HEK293 (cell line): Measurements from ENCODE around the gene ZNRF2.

Source experiments
- CTCF ChIA-PET: fragments of 350-600 bp; formaldehyde crosslinking; extraction: SDS; loops from one replicate; lab custom pipeline; 2021; ENCODE audit warnings: antibody characterized with exemption; lab: Yijun Ruan, JAX
- POLR2A ChIA-PET: fragments of 300-600 bp; formaldehyde crosslinking; extraction: SDS; loops from one replicate; lab custom pipeline; 2020; ENCODE audit warnings: antibody characterized with exemption, inconsistent platforms; lab: Yijun Ruan, JAX
- H3K27ac ChIP-seq: fragments of 200-500 bp; sonication (Bioruptor generic); 2 replicates; pipeline ENCODE4 v1.5.1; 2014; ENCODE audit warnings: low read depth, low read length, control low read depth, inconsistent platforms; ENCODE audit errors: extremely low read depth
- H3K36me3 ChIP-seq, 2 experiments: fragments of 200-500 bp in 1 of 2; sonication (Bioruptor generic) in 1 of 2; 1 replicate in 1 of 2; 2 replicates in 1 of 2; pipeline ENCODE4 v1.5.1; 2014 to 2017; ENCODE audit warnings: inconsistent platforms in 2 of 2, low read length in 2 of 2; ENCODE audit not compliant: control insufficient read depth in 2 of 2, insufficient read depth in 1 of 2
- H3K4me1 ChIP-seq: fragments of 200-500 bp; sonication (Bioruptor generic); 2 replicates; pipeline ENCODE4 v1.5.1; 2014; ENCODE audit warnings: mild to moderate bottlenecking, low read length, inconsistent platforms; ENCODE audit not compliant: control insufficient read depth, insufficient read depth
- H3K4me3 ChIP-seq: 2 replicates; pipeline ENCODE4 v1.5.1; 2011; ENCODE audit warnings: low read depth, mild to moderate bottlenecking, control low read depth, low read length, moderate library complexity
- H3K9me3 ChIP-seq: fragments of 200-500 bp; sonication (Bioruptor generic); 2 replicates; pipeline ENCODE4 v1.5.1; 2014; ENCODE audit warnings: low read depth, low read length, inconsistent platforms; ENCODE audit not compliant: control insufficient read depth, insufficient read depth
- GFI1B ChIP-seq: fragments of 450-650 bp; formaldehyde crosslinking; IDR thresholded peaks from 2 replicates; pipeline ENCODE4 v1.5.1; 2016; ENCODE audit warnings: missing biosample characterization, missing genetic modification characterization
- HOXC10 ChIP-seq: sonication (generic); formaldehyde crosslinking; IDR thresholded peaks from 2 replicates; pipeline ENCODE4 v1.8.1; 2023; ENCODE audit warnings: mild to moderate bottlenecking, missing genetic modification reagents
- IKZF3 ChIP-seq: fragments of 450-650 bp; IDR thresholded peaks from 2 replicates; pipeline ENCODE4 v1.5.0; 2018; ENCODE audit warnings: missing biosample characterization, mild to moderate bottlenecking, missing genetic modification characterization, moderate library complexity
- SALL2 ChIP-seq: fragments of 450-650 bp; formaldehyde crosslinking; IDR thresholded peaks from 2 replicates; pipeline ENCODE4 v1.5.0; 2017; ENCODE audit warnings: missing biosample characterization, mild to moderate bottlenecking, missing genetic modification characterization, borderline replicate concordance
- SP3 ChIP-seq: fragments of 450-650 bp; formaldehyde crosslinking; IDR thresholded peaks from 2 replicates; pipeline ENCODE4 v1.5.1; 2016; ENCODE audit warnings: missing biosample characterization, missing genetic modification characterization
- WT1 ChIP-seq: fragments of 450-650 bp; formaldehyde crosslinking; IDR thresholded peaks from 2 replicates; pipeline ENCODE4 v1.5.1; 2016; ENCODE audit warnings: missing biosample characterization, missing genetic modification characterization
- ZBTB17 ChIP-seq: fragments of 450-650 bp; formaldehyde crosslinking; IDR thresholded peaks from 2 replicates; pipeline ENCODE4 v1.5.1; 2016; ENCODE audit warnings: missing biosample characterization, missing genetic modification characterization
- ZBTB7A ChIP-seq: fragments of 450-650 bp; formaldehyde crosslinking; IDR thresholded peaks from 2 replicates; pipeline ENCODE4 v1.5.1; 2016; ENCODE audit warnings: low read depth, missing biosample characterization, missing genetic modification characterization
- ZNF114 ChIP-seq: fragments of 450-650 bp; formaldehyde crosslinking; IDR thresholded peaks from 2 replicates; pipeline ENCODE4 v1.5.0; 2017; ENCODE audit warnings: missing biosample characterization, missing genetic modification characterization
- ZNF133 ChIP-seq: fragments of 450-650 bp; formaldehyde crosslinking; IDR thresholded peaks from 2 replicates; pipeline ENCODE4 v1.5.1; 2016; ENCODE audit warnings: missing biosample characterization, missing genetic modification characterization
- ZNF155 ChIP-seq: fragments of 450-650 bp; formaldehyde crosslinking; IDR thresholded peaks from 2 replicates; pipeline ENCODE4 v1.5.1; 2016; ENCODE audit warnings: missing biosample characterization, missing genetic modification characterization
- ZNF174 ChIP-seq: fragments of 450-650 bp; formaldehyde crosslinking; IDR thresholded peaks from 2 replicates; pipeline ENCODE4 v1.5.0; 2017; ENCODE audit warnings: missing biosample characterization, mild to moderate bottlenecking, missing genetic modification characterization
- ZNF239 ChIP-seq: fragments of 450-650 bp; formaldehyde crosslinking; IDR thresholded peaks from 2 replicates; pipeline ENCODE4 v1.5.1; 2016; ENCODE audit warnings: missing biosample characterization, missing genetic modification characterization
- ZNF26 ChIP-seq: fragments of 450-650 bp; formaldehyde crosslinking; IDR thresholded peaks from 2 replicates; pipeline ENCODE4 v1.5.1; 2016; ENCODE audit warnings: missing biosample characterization, missing genetic modification characterization
- ZNF354C ChIP-seq: fragments of 450-650 bp; formaldehyde crosslinking; IDR thresholded peaks from 2 replicates; pipeline ENCODE4 v1.5.1; 2016; ENCODE audit warnings: missing biosample characterization, missing genetic modification characterization, low read depth, borderline replicate concordance
- ZNF48 ChIP-seq: fragments of 450-650 bp; formaldehyde crosslinking; IDR thresholded peaks from 2 replicates; pipeline ENCODE4 v1.5.1; 2016; ENCODE audit warnings: missing biosample characterization, missing genetic modification characterization
- ZNF501 ChIP-seq: fragments of 450-650 bp; formaldehyde crosslinking; IDR thresholded peaks from 2 replicates; pipeline ENCODE4 v1.5.1; 2016; ENCODE audit warnings: missing biosample characterization, missing genetic modification characterization
- ZNF510 ChIP-seq: fragments of 450-650 bp; formaldehyde crosslinking; IDR thresholded peaks from 2 replicates; pipeline ENCODE4 v1.5.1; 2018; ENCODE audit warnings: mild to moderate bottlenecking, missing genetic modification characterization, missing biosample characterization; ENCODE audit not compliant: insufficient replicate concordance
- ZNF514 ChIP-seq: fragments of 450-650 bp; formaldehyde crosslinking; IDR thresholded peaks from 2 replicates; pipeline ENCODE4 v1.5.1; 2016; ENCODE audit warnings: missing biosample characterization, missing genetic modification characterization
- ZNF529 ChIP-seq: fragments of 450-650 bp; formaldehyde crosslinking; IDR thresholded peaks from 2 replicates; pipeline ENCODE4 v1.5.1; 2017; ENCODE audit warnings: missing genetic modification characterization, missing biosample characterization; ENCODE audit not compliant: insufficient replicate concordance
- ZNF548 ChIP-seq: fragments of 450-650 bp; formaldehyde crosslinking; IDR thresholded peaks from 2 replicates; pipeline ENCODE4 v1.5.1; 2016; ENCODE audit warnings: missing biosample characterization, missing genetic modification characterization
- ZNF571 ChIP-seq: fragments of 450-650 bp; formaldehyde crosslinking; IDR thresholded peaks from 2 replicates; pipeline ENCODE4 v1.5.0; 2017; ENCODE audit warnings: missing biosample characterization, missing genetic modification characterization
- ZNF626 ChIP-seq: fragments of 450-650 bp; sonication (Bioruptor Pico); formaldehyde crosslinking; IDR thresholded peaks from 2 replicates; pipeline ENCODE4 v1.5.1; 2018; ENCODE audit warnings: missing biosample characterization, missing genetic modification characterization, inconsistent platforms
- ZNF704 ChIP-seq: fragments of 450-650 bp; formaldehyde crosslinking; IDR thresholded peaks from 2 replicates; pipeline ENCODE4 v1.5.1; 2016; ENCODE audit warnings: missing biosample characterization, missing genetic modification characterization
- ZNF707 ChIP-seq: fragments of 450-650 bp; formaldehyde crosslinking; IDR thresholded peaks from 2 replicates; pipeline ENCODE4 v1.5.1; 2016; ENCODE audit warnings: missing biosample characterization, missing genetic modification characterization
- ZNF837 ChIP-seq: fragments of 450-650 bp; formaldehyde crosslinking; IDR thresholded peaks from 2 replicates; pipeline ENCODE4 v1.5.1; 2016; ENCODE audit warnings: missing biosample characterization, missing genetic modification characterization
- TF ChIP-seq, protein P1 (sequence below): fragments of 450-650 bp; formaldehyde crosslinking; IDR thresholded peaks from 2 replicates; pipeline ENCODE4 v1.5.1; 2016; ENCODE audit warnings: missing biosample characterization, missing genetic modification characterization
- TF ChIP-seq, protein P2 (sequence below): sonication (generic); formaldehyde crosslinking; IDR thresholded peaks from 2 replicates; pipeline ENCODE4 v1.8.1; 2022; ENCODE audit warnings: mild to moderate bottlenecking, moderate library complexity, missing genetic modification reagents

The ZNRF2 gene

DNA sequence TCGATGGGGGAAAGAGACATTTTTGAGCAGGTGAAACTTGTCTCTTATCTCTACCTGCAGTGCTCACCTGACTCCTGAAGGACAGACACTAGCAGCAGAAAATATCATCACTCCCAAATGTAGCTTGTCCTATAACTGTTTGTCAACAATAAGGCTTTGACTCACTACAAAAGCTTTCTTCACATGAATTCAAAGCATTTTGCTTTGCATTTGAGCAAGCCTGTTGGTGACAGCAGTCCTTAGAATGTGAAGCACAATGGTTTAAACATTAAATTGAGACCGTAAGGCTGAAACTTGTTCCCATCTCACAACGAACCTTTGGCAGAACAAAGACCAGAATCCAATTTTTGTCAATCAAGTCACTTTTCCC lies 30.6 kb upstream of the ZNRF2 start:
- H3K9me3 ChIP-seq = no peaks in the 10 kb centered on the region
- H3K27ac ChIP-seq = no peak overlapping the region
- no peaks in the 10 kb centered on the region for H3K36me3 ChIP-seq
- TF ChIP-seq ZNF114 (tag by site-specific recombination) = no peak
- no peak for TF ChIP-seq ZNF514 (tag by site-specific recombination)
- no peak for TF ChIP-seq ZNF26
- TF ChIP-seq WT1 (tag by site-specific recombination) = no peak
- no peak for TF ChIP-seq HOXC10 (CRISPR knock-in tag)
- no peak for TF ChIP-seq ZNF571
- TF ChIP-seq, protein P1, sequence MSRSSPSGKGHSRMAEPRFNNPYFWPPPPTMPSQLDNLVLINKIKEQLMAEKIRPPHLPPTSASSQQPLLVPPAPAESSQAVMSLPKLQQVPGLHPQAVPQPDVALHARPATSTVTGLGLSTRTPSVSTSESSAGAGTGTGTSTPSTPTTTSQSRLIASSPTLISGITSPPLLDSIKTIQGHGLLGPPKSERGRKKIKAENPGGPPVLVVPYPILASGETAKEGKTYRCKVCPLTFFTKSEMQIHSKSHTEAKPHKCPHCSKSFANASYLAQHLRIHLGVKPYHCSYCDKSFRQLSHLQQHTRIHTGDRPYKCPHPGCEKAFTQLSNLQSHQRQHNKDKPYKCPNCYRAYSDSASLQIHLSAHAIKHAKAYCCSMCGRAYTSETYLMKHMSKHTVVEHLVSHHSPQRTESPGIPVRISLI (tag by site-specific recombination) = no peak
- no peak for TF ChIP-seq ZNF354C (tag by site-specific recombination)
- no peak for TF ChIP-seq SP3 (tag by site-specific recombination)
- no peak for TF ChIP-seq IKZF3 (tag by site-specific recombination)
- TF ChIP-seq ZNF704 (tag by site-specific recombination) = no peak
- no peak for TF ChIP-seq ZNF510 (tag by site-specific recombination)
- TF ChIP-seq ZBTB17 (tag by site-specific recombination) = no peak
- no peak for TF ChIP-seq ZNF529 (tag by site-specific recombination)
- no peak for TF ChIP-seq ZNF133 (tag by site-specific recombination)
- no peak overlapping the region for H3K4me3 ChIP-seq
- no peaks in the 10 kb centered on the region for H3K4me1 ChIP-seq
- POLR2A ChIA-PET = no interaction called here
- CTCF ChIA-PET = interaction anchor here (1.3 kb wide), 1 partner anchor 23 kb away, joined by 3 read pairs; no protein-coding TSS in a partner anchor

DNA sequence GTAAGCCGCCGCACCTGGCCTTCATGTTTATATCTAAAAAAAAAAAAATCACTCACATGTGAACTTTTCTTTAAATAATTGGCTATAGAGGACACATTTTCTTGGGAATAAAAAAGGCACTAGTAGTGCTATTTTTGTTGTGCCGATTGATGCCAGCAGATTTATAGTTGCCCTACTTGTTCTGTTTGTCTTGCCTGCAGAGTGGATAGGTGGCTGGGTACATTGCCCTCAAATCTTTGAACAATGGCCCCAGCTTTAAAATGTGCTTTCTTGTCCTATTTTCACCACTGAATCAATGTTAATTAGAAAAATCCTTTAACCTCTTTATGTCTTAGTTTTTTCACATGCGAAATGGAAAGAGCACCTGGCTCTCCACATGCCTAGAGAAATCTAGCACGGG lies 30.1 kb upstream of the ZNRF2 start:
- H3K9me3 ChIP-seq = no peaks in the 10 kb centered on the region
- ChIA-PET CTCF (no interaction called here), POLR2A (no interaction called here)
- TF ChIP-seq ZNF155 (tag by site-specific recombination) (no peak), ZNF707 (no peak)
- no peak overlapping the region for H3K27ac ChIP-seq
- H3K36me3 ChIP-seq = no peaks in the 10 kb centered on the region
- H3K4me3 ChIP-seq = no peak overlapping the region
- H3K4me1 ChIP-seq = no peaks in the 10 kb centered on the region

DNA sequence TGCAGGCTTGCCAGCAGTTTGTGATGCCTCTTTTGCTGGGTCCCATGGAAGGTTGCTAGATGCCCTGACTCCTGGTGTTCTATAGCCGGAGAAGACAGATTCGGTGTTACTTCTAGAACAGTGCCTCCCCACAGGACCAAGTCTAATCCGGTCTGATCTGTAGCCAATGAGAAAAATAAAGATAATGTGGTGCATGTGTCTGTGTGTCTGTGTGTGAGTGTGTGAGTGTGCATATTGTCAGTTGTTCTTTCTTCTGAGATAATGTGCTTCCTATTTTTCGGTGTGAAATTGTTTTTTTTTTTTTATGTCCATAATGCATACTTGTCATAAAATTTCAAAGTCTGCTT lies 29.7 kb upstream of the ZNRF2 start:
- CTCF ChIA-PET = no interaction called here
- Histone ChIP-seq H3K4me1 (no peaks in the 10 kb centered on the region), H3K4me3 (no peak overlapping the region), H3K9me3 (no peaks in the 10 kb centered on the region), H3K27ac (no peak overlapping the region), H3K36me3 (no peaks in the 10 kb centered on the region)
- POLR2A ChIA-PET = no interaction called here
- TF ChIP-seq ZNF626 (tag by site-specific recombination) (no peak), ZNF548 (tag by site-specific recombination) (no peak), ZBTB7A (tag by site-specific recombination) (no peak), SALL2 (tag by site-specific recombination) (no peak), ZNF48 (tag by site-specific recombination) (no peak), ZNF837 (tag by site-specific recombination) (no peak), ZNF174 (no peak), GFI1B (no peak), ZNF501 (no peak), ZNF239 (tag by site-specific recombination) (no peak)
- TF ChIP-seq, protein P2, sequence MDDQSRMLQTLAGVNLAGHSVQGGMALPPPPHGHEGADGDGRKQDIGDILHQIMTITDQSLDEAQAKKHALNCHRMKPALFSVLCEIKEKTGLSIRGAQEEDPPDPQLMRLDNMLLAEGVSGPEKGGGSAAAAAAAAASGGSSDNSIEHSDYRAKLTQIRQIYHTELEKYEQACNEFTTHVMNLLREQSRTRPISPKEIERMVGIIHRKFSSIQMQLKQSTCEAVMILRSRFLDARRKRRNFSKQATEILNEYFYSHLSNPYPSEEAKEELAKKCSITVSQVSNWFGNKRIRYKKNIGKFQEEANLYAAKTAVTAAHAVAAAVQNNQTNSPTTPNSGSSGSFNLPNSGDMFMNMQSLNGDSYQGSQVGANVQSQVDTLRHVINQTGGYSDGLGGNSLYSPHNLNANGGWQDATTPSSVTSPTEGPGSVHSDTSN (CRISPR knock-in tag) = no peak
